CMK (cell line): Measurements from ENCODE around the gene UPK1A.
A peak's percentile ranks its signal among the peaks of the same experiment; 100 is the strongest.
"Not testable (repeated sequence)": the region's sequence is repeated elsewhere in the genome, so short reads cannot be mapped to it uniquely, and the experiment has no call there.

Source experiments
- DNase-seq: peaks from one replicate; pipeline ENCODE4 v3.0.0-alpha.2; 2010; ENCODE audit warnings: low read depth

Gene UPK1A

DNA sequence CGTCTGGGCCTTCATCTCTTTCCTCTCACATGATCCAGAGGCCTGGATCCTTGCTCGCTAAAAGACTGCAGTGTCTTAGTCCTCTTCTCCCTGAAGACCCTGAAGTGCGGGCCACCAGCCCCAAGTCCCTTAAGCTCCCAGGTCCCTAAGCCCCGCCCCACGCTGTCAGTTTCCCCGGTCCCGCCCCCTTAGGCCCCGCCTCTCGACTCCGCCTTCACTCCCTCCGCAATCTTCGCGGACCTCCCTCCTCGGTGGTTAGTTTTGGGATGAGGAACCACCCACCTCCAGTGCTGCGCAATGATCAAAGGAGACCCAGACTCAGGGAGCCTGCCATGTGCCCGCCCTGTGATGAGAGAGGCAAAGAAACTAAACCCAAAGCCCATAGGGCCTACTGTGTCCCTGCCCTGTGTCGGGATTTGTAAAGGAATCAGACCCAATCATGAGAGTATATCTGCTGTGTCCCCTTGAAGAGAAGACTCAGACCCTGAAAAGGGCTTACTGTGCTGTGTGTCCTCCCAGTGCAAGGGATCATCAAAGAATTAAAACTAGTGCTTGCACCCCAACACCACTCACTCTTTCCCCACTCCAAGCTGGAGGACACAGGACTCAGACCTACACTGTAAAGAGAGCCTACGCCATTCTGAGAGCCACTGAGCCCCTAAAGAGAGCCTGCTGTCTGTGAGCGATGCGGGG lies 21.2 kb upstream of the UPK1A start:
- peak; percentile 78 for DNase-seq

GRCh38 chr19:35645680-35646511 lies 20.4 kb upstream of the UPK1A start:
- DNase-seq, result no peak

GRCh38 chr19:35648017-35648961 lies 18.0 kb upstream of the UPK1A start, which contains the start of gene COX6B1:
Gene COX6B1 (plus strand): TSS chr19:35648323. CDS start chr19:35651244, 2,921 bp downstream.
- peak; percentile 88 for DNase-seq

DNA sequence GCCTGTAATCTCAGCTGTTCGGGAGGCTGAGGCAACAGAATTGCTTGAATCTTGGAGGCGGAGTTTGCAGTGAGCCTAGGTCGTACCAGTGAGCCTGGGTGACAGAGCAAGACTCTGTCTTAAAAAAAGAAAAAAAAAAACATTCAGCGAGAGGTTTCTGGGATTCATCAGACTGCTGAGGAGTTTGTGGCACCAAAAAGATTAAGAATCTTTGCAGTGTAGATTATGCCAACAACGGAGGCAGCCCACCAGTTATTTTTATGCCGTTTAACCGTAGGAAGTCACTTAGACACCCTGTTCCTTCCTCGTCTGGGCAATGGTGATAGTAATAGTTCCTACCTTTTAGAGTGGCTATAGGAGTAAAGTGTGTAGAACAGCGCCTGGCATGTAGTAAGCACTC lies 15.7 kb upstream of the UPK1A start:
- DNase-seq, result no peak

DNA sequence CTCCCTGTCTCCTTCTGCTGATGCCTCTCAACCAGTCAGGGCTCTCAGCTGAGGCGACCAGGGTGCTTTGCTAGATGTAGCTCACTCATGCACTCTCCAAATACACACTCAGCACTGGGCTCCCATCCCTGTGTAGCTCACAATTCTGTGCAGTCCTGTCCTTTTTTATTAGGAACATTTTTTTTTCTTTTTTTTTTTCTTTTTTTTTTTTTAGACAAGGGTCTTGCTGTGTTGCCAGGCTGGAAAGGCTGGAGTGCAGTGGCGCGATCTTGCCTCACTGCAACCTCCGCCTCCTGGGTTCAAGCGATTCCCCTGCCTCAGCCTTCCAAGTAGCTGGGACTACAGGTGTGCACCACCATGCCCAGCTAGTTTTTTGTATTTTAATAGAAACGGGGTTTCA lies 11.5 kb upstream of the UPK1A start:
- not testable (repeated sequence) for DNase-seq

- no peak for DNase-seq
These were observed 10.7 kb upstream of the UPK1A start for GRCh38 chr19:35655600-35655999.

- DNase-seq, result no peak
These were observed 9.6 kb upstream of the UPK1A start for GRCh38 chr19:35656700-35657099.

GRCh38 chr19:35657904-35658700 lies 8.2 kb upstream of the UPK1A start:
- no peak for DNase-seq

DNA sequence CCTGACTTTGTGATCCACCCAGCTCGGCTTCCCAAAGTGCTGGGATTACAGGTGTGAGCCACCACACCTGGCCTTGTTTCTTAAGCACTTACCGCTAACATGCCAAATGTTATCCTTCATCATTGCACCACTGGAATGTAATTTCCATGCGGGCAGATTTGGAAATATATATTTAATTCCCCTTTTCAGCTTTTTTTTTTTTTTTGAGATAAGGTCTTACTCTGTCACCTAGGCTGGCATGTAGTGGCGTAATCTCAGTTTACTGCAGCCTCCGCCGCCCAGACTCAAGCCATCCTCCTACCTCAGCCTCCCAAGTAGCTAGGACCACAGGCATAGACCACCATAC lies 4.3 kb upstream of the UPK1A start:
- DNase-seq, result no peak

DNA sequence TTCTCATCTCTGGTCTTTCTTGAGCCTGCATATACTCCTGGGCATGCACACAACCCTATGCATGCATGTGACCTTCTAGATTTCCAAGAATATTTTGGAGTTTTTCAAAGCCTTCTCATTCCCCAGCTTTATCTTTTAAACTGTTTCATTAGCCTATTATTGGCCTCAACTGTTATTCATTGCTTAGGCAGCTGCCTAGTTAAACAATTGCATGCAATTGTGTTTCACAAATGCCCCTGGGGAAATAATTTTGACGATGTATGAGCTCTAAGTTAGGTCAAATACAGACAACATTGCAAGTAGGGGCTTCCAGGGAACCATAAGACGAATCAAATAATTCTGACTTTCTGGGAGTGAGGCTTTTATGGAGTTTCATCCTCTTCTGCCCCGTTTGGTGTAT lies 2.3 kb upstream of the UPK1A start:
- no peak for DNase-seq

DNA sequence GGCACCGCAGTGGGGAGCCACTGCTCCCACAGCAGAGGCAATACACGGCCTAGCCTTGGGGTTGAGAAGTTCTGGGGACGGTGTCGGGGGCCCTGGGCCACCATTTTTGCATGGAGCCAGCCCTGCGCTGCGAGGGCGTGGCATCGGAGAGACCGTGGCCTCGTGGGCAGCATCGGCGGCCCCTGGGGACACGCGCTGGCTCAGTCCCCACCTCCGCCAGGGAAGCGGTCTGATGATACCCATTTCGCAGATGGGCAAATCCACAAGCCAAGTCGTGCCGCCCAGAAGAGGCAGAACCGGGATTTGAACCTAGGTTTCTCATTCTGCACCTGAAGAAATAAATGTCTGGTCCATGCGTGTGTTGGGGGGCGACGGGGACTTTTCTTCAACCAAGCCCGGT lies 1.2 kb upstream of the UPK1A start:
- DNase-seq, result no peak

GRCh38 chr19:35665604-35666003 lies 713 bp upstream of the UPK1A start:
- no peak for DNase-seq

DNA sequence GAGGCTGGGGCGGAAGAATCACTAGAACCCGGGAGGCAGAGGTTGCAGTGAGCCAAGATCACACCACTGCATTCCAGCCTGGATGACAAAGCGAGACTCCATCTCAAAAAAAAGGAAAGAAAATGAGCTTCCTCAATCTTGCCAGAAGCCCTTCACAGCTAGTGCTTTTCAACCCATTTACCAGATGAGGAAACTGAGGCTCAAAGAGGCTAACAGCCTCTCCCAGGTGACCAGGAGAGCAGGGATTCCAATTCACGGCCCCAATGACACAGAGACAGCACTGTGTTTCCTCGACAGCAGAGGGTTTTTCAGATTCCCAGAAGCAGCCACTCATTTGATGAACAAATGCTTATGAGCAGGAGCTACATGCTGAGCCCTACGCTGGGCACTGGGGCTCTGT lies 3.2 kb downstream of the UPK1A start:
- no peak for DNase-seq

DNA sequence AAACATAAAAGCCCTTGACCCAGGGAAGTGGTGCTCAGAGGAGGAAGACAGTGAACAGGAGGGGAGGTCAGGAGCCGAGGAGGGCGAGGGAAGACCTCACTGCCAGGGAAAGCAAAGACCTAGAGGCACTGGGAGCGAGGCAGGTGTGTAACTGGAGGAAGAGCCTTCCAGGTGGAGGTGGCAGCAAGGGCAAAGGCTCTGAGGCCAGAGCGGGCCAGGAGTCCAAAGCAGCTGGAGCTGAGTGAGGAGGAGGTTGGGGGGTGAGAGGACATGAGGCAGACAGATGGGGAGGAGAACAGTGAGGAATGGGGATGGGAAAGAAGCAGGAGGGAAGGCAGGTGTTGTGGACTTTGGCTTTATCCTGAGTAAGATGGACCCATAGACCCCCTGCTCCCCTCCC lies 3.7 kb downstream of the UPK1A start:
- no peak for DNase-seq

GRCh38 chr19:35670686-35671085 lies 4.4 kb downstream of the UPK1A start:
- no peak for DNase-seq

GRCh38 chr19:35671818-35672217 lies 5.5 kb downstream of the UPK1A start:
- no peak for DNase-seq

DNA sequence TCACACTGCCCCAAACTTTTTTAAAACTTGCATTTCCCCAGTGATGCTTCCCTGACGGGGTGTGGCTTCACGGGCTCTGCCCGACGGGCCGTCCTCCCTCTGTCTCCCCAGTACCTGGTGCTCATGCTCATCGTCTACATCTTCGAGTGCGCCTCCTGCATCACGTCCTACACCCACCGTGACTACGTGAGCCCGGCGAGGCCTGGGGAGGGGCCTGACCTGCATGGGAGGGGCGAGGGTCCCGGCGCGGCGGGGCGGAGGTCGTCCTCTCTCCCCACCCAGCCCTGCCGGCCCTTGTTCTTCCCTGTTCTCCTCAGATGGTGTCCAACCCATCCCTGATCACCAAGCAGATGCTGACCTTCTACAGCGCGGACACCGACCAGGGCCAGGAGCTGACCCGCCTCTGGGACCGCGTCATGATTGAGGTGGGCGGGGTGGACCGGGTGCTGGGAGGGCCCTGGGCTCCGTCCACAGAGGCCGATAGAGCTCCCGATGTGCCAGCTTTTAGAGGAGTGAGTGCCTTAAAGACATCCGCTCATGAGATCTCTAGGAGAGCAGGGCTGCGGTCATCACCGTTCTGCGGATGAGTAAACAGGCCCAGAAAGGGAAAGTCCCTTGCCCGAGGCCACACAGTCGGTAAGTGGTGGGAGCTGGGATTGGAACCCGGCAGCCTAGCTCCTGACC lies 6.9 kb downstream of the UPK1A start:
- no peak for DNase-seq

DNA sequence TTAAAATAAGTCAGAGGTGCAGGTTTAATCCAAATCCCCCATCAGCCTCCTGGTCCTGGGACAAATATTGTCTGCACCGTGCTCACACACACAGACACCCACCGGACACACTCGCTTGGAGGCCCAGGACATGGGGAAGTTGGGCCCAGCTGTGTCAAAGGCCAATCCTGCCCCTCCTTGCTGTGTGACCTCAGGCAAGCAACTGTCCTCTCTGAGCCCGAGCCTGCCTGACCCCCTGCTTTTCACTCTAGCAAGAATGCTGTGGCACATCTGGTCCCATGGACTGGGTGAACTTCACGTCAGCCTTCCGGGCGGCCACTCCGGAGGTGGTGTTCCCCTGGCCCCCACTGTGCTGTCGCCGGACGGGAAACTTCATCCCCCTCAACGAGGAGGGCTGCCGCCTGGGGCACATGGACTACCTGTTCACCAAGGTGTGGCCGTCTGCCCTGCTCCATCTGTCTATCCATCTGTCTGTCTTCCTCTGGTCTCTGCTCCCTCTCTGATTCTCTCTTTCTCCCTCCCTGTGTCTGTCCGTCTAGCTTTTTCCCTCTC lies 9.3 kb downstream of the UPK1A start:
- DNase-seq, result no peak

DNA sequence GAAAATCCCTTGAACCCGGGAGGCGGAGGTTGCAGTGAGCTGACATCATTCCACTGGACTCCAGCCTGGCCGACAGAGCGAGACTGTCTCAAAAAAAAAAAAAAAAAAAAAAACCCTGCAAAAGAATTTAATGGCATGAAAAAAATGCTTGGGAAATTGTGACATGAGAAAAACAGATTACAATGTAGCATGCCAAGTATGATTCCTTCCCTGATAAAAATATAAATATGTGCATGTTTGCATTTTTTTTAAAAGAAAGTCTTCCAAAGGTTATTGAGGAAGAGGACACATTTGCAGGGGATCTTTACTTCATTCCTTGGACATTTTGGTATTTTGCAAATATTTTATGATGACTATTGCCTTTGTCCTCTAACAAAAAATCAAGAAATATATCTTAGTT lies 23.5 kb downstream of the UPK1A start:
- no peak for DNase-seq

- DNase-seq, result not testable (repeated sequence)
These were observed 24.8 kb downstream of the UPK1A start for GRCh38 chr19:35691106-35691505.

DNA sequence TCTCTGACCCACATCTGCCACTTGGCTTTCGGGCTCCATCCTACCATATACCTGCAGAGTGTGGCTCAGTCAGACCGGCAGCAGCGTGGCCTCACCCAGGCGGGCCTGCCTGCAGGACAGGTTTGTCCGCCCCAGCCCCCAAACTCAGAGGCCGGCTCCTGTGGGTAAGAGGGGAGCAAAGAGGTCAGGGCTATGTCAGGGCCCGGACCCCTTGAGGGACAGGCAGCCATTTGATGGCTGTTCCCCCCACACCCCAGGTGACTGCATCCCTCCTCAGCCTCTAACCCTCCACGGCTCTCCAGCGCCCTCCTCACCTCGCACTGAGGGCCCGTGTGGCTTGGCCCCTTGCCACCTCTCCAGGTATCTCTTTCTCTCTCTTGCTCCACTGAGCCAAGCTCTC lies 25.7 kb downstream of the UPK1A start:
- DNase-seq, result no peak
